Upper lobe of right lung (tissue), 1 donor: Measurements from ENCODE around the gene DMD. TPM values are rescaled to one million over a fixed set of nuclear protein-coding genes. Genes with fewer than 3 reads are reported as not detected.
A peak's percentile ranks its signal among the peaks of the same experiment; 100 is the strongest.

Experiments
- ATAC-seq: fragments of 200-7000 bp; cut with Tn5 transposase; one replicate; pipeline ENCODE4 v1.9.1; 2020; ENCODE audit warnings: mild to moderate bottlenecking, moderate library complexity
- DNase-seq: peaks from one replicate; pipeline ENCODE4 v3.0.0-alpha.2; 2020
- H3K27ac ChIP-seq: fragments of 200-600 bp; one replicate; pipeline ENCODE4 v1.8.0; 2022
- H3K27me3 ChIP-seq: fragments of 200-600 bp; one replicate; pipeline ENCODE4 v1.8.0; 2022; ENCODE audit warnings: mild to moderate bottlenecking
- H3K36me3 ChIP-seq: fragments of 200-600 bp; one replicate; pipeline ENCODE4 v1.8.0; 2022
- H3K4me1 ChIP-seq: fragments of 200-600 bp; one replicate; pipeline ENCODE4 v1.8.0; 2022
- H3K4me3 ChIP-seq: fragments of 200-600 bp; one replicate; pipeline ENCODE4 v1.8.0; 2022; ENCODE audit warnings: mild to moderate bottlenecking
- H3K9me3 ChIP-seq: fragments of 200-600 bp; one replicate; pipeline ENCODE4 v1.8.0; 2022
- intact Hi-C: fragments of 100-400 bp; cut with DNase I; formaldehyde crosslinking; loops from one replicate; pipeline ENCODE4 v1.11.0; 2022
- total RNA-seq: library from RNA; stranded (reverse); fragmentation: NEBNext Ultra II Directional; extraction: Animal tissue kit (Norgen Biotek cat#: 25700); gene quantifications from one replicate; pipeline ENCODE4 v1.2.1, GENCODE V29; 2021
- TF ChIP-seq, protein P1 (sequence below): fragments of 200-600 bp; IDR thresholded peaks from one replicate; pipeline ENCODE4 v1.8.0; 2022; ENCODE audit warnings: antibody characterized with exemption
- donor health status: DM: no; HTN: yes; CAD: no; lungs with severe emphysema.

Gene DMD
- total RNA-seq, 1 donor from 2014 or later = 24.7 TPM

DNA sequence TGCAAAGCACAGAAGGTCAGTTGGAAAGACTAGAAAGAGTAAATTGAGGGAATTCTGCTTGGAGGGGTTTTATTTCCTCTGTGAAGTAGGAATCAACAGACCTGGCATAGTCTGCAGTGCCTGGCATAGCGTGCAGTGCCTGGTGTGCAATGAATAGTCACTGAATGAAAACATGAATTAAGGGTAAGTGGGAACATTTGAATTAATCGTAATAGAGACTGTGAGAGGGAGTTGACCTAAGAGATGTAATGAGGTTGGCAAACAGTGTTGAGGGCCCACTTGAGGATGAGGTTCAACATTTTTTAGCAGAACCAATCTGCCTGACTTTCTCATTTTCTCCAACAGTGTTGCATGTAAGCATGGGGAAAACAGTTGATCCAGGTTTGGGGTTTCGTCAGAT lies 1762.3 kb downstream of the DMD start:
- DNase-seq (no peak), ATAC-seq (peak; percentile 41)
- Histone ChIP-seq H3K36me3 (no peaks in the 10 kb centered on the region), H3K27ac (no peak overlapping the region), H3K4me1 (no peaks in the 10 kb centered on the region), H3K27me3 (no peaks in the 10 kb centered on the region), H3K9me3 (no peaks in the 10 kb centered on the region), H3K4me3 (no peak overlapping the region)
- intact Hi-C loops = no loop called here
- TF ChIP-seq, protein P1, sequence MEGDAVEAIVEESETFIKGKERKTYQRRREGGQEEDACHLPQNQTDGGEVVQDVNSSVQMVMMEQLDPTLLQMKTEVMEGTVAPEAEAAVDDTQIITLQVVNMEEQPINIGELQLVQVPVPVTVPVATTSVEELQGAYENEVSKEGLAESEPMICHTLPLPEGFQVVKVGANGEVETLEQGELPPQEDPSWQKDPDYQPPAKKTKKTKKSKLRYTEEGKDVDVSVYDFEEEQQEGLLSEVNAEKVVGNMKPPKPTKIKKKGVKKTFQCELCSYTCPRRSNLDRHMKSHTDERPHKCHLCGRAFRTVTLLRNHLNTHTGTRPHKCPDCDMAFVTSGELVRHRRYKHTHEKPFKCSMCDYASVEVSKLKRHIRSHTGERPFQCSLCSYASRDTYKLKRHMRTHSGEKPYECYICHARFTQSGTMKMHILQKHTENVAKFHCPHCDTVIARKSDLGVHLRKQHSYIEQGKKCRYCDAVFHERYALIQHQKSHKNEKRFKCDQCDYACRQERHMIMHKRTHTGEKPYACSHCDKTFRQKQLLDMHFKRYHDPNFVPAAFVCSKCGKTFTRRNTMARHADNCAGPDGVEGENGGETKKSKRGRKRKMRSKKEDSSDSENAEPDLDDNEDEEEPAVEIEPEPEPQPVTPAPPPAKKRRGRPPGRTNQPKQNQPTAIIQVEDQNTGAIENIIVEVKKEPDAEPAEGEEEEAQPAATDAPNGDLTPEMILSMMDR = no peak

DNA sequence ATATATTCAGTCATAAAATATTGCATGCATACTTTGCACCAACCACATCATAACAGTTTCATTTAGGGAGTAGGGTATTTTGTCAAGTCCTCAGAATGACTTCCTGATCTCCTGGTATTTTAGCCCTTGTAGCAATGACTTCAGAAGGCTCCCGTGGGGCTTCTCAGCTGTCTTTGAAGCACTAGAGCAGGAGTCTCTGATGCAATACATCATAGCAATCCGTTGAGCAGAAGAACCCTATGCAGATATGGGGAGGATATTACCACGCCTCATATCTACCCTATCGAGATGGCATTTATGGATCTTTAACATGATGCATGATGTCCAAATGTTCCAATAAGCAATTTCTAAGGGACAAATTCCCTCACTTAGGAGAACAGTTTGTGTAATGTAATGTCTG lies 1765.8 kb downstream of the DMD start:
- no peaks in the 10 kb centered on the region for H3K9me3 ChIP-seq
- TF ChIP-seq, protein P1 = no peak
- no peak overlapping the region for H3K27ac ChIP-seq
- intact Hi-C loops = no loop called here
- H3K36me3 ChIP-seq = no peaks in the 10 kb centered on the region
- ATAC-seq (no peak), DNase-seq (no peak)
- H3K27me3 ChIP-seq = no peaks in the 10 kb centered on the region
- H3K4me3 ChIP-seq = no peak overlapping the region
- no peaks in the 10 kb centered on the region for H3K4me1 ChIP-seq

DNA sequence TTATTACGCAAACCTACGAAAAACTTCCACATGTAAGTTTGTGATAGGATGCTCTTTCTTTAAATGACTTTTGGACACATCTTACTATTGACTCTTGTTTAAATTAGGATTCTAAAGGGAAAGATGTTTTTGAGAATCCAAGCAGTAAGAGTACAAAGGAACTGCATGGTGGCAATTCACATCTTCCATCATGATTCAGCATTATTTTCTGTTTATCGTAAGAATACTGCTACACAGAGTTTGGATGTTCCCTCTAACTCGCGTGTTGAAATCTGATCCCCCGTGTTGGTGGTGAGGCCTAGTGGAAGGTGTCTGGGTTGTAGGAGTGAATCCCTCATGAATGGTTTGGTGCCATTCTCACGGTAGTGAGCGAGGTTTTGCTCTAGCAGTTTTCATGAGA lies 1767.7 kb downstream of the DMD start:
- H3K27me3 ChIP-seq = no peaks in the 10 kb centered on the region
- DNase-seq = no peak
- H3K27ac ChIP-seq = no peak overlapping the region
- TF ChIP-seq, protein P1 = no peak
- no peak for ATAC-seq
- H3K36me3 ChIP-seq = no peaks in the 10 kb centered on the region
- H3K4me1 ChIP-seq = no peaks in the 10 kb centered on the region
- intact Hi-C loops = no loop called here
- H3K4me3 ChIP-seq = no peak overlapping the region
- no peaks in the 10 kb centered on the region for H3K9me3 ChIP-seq

DNA sequence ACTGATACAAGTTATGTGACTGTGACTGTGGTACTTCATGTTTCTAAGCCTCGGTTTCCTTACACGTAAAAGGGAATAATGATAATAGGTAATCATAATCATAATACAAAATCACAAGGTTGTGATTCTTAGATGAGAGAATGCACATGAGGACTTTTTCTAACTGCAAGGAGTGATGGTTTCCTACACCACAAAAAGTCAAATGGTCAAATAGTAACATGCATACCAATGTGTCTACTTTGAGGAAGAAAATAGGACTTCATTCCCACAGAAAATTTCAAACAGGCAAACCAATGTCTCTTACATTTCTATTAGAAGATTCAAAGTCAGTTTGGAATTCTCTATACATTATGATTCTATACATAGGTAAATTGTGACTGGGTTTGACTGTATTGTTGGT lies 1770.8 kb downstream of the DMD start:
- intact Hi-C loops = no loop called here
- TF ChIP-seq, protein P1 = no peak
- Histone ChIP-seq H3K4me3 (no peak overlapping the region), H3K27ac (no peak overlapping the region), H3K9me3 (no peaks in the 10 kb centered on the region), H3K27me3 (no peaks in the 10 kb centered on the region), H3K4me1 (no peaks in the 10 kb centered on the region), H3K36me3 (no peaks in the 10 kb centered on the region)
- ATAC-seq (no peak), DNase-seq (no peak)

DNA sequence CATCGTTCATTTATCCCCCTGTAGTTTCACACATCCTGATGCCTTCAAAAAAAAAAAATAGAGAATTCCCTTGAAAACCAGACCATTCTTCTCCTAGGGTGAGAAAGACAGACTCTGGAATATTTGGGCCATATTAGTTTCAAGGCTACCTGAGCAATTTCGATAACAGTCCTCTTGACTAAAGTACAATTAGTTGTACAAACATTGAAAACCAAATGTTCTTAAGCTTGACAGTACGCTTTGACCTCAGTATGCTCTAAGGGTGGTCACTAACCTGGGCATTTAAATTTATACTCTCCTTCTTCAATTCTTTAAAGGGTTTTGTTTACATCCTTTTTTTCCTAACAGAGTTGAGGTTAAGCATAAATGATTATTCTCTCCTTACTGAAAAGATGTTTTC lies 1774.9 kb downstream of the DMD start:
- H3K9me3 ChIP-seq = no peaks in the 10 kb centered on the region
- TF ChIP-seq, protein P1 = no peak
- no peak overlapping the region for H3K27ac ChIP-seq
- no peaks in the 10 kb centered on the region for H3K4me1 ChIP-seq
- no peaks in the 10 kb centered on the region for H3K27me3 ChIP-seq
- intact Hi-C loops = no loop called here
- DNase-seq (no peak), ATAC-seq (no peak)
- H3K4me3 ChIP-seq = no peak overlapping the region
- H3K36me3 ChIP-seq = no peaks in the 10 kb centered on the region

DNA sequence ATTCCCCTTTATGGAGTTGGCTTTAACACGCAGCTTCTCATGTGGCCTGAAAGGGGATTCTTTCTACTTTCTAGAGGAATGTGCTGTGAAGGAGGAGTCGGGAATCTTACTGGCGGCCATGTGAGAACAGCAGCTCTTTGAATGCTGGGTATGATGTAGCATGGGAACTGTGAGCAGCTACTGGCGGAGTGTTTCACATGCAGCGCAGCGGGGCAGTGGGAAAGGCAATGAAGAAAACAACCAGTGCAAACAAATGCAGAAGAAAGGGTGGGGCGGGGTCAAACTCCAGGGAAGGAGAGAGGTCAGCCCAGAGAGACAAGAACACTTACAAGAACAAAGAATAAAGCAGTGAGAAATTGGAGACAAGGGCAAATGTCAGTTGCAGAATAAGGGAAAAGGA lies 1775.8 kb downstream of the DMD start:
- Histone ChIP-seq H3K4me3 (no peak overlapping the region), H3K36me3 (no peaks in the 10 kb centered on the region), H3K9me3 (no peaks in the 10 kb centered on the region), H3K4me1 (no peaks in the 10 kb centered on the region), H3K27me3 (no peaks in the 10 kb centered on the region), H3K27ac (no peak overlapping the region)
- ATAC-seq = no peak
- TF ChIP-seq, protein P1 = no peak
- DNase-seq = no peak
- intact Hi-C loops = no loop called here
